ENCODE data around the gene SLC25A12.
A peak's percentile ranks its signal among the peaks of the same experiment; 100 is the strongest.
"Not testable (repeated sequence)": the region's sequence is repeated elsewhere in the genome, so short reads cannot be mapped to it uniquely, and the experiment has no call there.

Gene SLC25A12

GRCh38 chr2:171893824-171894611, at the start of gene SLC25A12:
TSS of gene SLC25A12 (minus strand) at chr2:171894244. CDS start at chr2:171894214, 30 bp downstream.
- H3K4me3 ChIP-seq (ENCODE audit: low read depth, low read length): peak within 1 kb of the TSS; percentile 60

GRCh38 chr2:171941316-171941699, 47.3 kb upstream of the SLC25A12 start:
- no peak overlapping the region for H3K4me3 ChIP-seq (ENCODE audit: low read depth, low read length)

- H3K4me3 ChIP-seq (ENCODE audit: low read depth, low read length): no peak overlapping the region
Measured at GRCh38 chr2:171939743-171940071, 45.7 kb upstream of the SLC25A12 start.

GRCh38 chr2:171939058-171939742, 45.2 kb upstream of the SLC25A12 start:
- H3K4me3 ChIP-seq (ENCODE audit: low read depth, low read length): no peak overlapping the region

- no peak overlapping the region for H3K4me3 ChIP-seq (ENCODE audit: low read depth, low read length)
Measured at GRCh38 chr2:171930385-171930784, 36.3 kb upstream of the SLC25A12 start.

GRCh38 chr2:171924170-171924942, 30.3 kb upstream of the SLC25A12 start:
- H3K4me3 ChIP-seq (ENCODE audit: low read depth, low read length): no peak overlapping the region

- peak overlapping the region; percentile 96 for H3K4me3 ChIP-seq (ENCODE audit: low read depth, low read length)
Measured at GRCh38 chr2:171923206-171923605, 29.2 kb upstream of the SLC25A12 start.

GRCh38 chr2:171922230-171923022, 28.4 kb upstream of the SLC25A12 start, which contains the start of gene HAT1:
TSS of gene HAT1 (plus strand) at chr2:171922461. CDS start at chr2:171922501, 40 bp downstream.
- peak within 1 kb of the TSS; percentile 96 for H3K4me3 ChIP-seq (ENCODE audit: low read depth, low read length)

GRCh38 chr2:171921970-171922229, 27.9 kb upstream of the SLC25A12 start:
- H3K4me3 ChIP-seq (ENCODE audit: low read depth, low read length): peak overlapping the region; percentile 96

GRCh38 chr2:171919453-171919852, 25.4 kb upstream of the SLC25A12 start:
- no peak overlapping the region for H3K4me3 ChIP-seq (ENCODE audit: low read depth, low read length)

- no peak overlapping the region for H3K4me3 ChIP-seq (ENCODE audit: low read depth, low read length)
Measured at GRCh38 chr2:171913517-171913916, 19.5 kb upstream of the SLC25A12 start.

GRCh38 chr2:171910494-171910893, 16.4 kb upstream of the SLC25A12 start:
- no peak overlapping the region for H3K4me3 ChIP-seq (ENCODE audit: low read depth, low read length)

- no peak overlapping the region for H3K4me3 ChIP-seq (ENCODE audit: low read depth, low read length)
Measured at GRCh38 chr2:171909266-171909665, 15.2 kb upstream of the SLC25A12 start.

GRCh38 chr2:171908235-171908634, 14.2 kb upstream of the SLC25A12 start:
- no peak overlapping the region for H3K4me3 ChIP-seq (ENCODE audit: low read depth, low read length)

- no peak overlapping the region for H3K4me3 ChIP-seq (ENCODE audit: low read depth, low read length)
Measured at GRCh38 chr2:171902840-171903420, 8.9 kb upstream of the SLC25A12 start.

- not testable (repeated sequence) for H3K4me3 ChIP-seq (ENCODE audit: low read depth, low read length)
Measured at GRCh38 chr2:171899623-171900282, 5.7 kb upstream of the SLC25A12 start.

- H3K4me3 ChIP-seq (ENCODE audit: low read depth, low read length): no peak overlapping the region
Measured at GRCh38 chr2:171895786-171896185, 1.7 kb upstream of the SLC25A12 start.

GRCh38 chr2:171894612-171894947, 536 bp upstream of the SLC25A12 start:
- H3K4me3 ChIP-seq (ENCODE audit: low read depth, low read length): peak overlapping the region; percentile 60

GRCh38 chr2:171893196-171893823, 734 bp downstream of the SLC25A12 start:
- peak overlapping the region; percentile 60 for H3K4me3 ChIP-seq (ENCODE audit: low read depth, low read length)

- no peak overlapping the region for H3K4me3 ChIP-seq (ENCODE audit: low read depth, low read length)
Measured at GRCh38 chr2:171889808-171890207, 4.2 kb downstream of the SLC25A12 start.

Measured in iPS-11a (cell line).